Measurements from ENCODE around the gene NME4. TPM values are rescaled to one million over a fixed set of nuclear protein-coding genes. Genes with fewer than 3 reads are reported as not detected.
"Not testable (repeated sequence)": the region's sequence is repeated elsewhere in the genome, so short reads cannot be mapped to it uniquely, and the experiment has no call there.

The NME4 gene
- total and polyA plus RNA-seq, 9 donors = 48.8 to 133 (median 93.4) TPM

DNA sequence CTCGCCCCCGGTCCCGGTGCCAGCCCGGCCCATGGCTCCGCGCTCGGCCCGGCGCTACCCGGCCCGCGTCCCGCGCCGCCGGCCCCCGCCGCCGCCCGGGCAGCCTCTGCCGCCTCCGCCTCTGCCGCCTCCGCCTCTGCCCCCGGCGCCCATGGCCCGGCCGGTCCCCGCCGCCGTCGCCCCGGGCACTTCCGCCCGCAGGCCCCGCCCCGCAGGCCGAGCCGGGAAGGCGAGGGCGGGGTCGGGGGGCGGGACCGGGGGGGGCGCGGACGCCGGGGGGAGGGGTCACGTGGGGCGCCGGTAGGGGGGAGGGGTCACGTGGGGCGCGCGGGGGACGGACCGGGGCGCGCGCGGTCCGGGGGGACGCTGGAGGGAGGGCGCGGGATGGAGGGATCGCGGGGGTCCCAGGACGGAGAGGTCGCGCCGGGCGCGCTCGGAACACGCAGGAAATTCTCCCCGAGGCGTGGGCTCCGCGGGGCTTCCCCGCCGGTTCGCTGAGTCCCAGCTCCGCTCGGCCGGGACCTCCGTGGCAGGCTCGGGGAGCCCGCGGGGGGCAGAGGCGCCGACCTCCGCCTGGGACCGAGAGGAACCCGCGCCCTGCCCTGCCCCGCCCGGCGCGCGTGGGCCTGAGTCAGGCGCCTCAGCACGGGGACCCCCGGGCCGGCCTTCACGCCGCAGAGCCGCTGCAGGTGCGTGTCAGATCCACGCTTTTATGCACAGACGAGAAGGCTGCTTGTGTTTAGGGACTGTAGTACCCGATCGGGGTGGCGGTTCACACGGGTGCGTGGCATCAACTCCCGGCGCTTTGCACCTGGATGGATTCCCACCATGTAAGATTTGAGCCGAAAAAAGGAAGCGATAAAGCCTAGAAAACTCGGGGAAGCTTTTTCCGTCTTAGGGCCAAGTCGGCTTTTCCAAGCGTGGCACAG is 14.9 kb upstream of the NME4 start, which contains the start of gene PGAP6:
Gene PGAP6 (minus strand): TSS at position 190 of the 929 bp plus-strand sequence. CDS start 157 bp downstream, at position 33.
- no peaks in the 10 kb centered on the region for H3K27me3 ChIP-seq
- no peaks in the 10 kb centered on the region for H3K36me3 ChIP-seq
- DNase-seq = peak; percentile 56 to 75 (median 70)
- H3K9me3 ChIP-seq = no peaks in the 10 kb centered on the region
- H3K4me3 ChIP-seq = peak within 1 kb of the TSS; percentile 63
- 1 to 2% (median 1%) methylated on average over 39 to 120 of the region's 123 CpGs for WGBS, 3 donors
- intact Hi-C loops (cut with DNase I) = loop anchor here in 2 of 4 donors (10.0 kb wide), 2 partner anchors 273 to 283 kb away; partner anchors contain the start of gene RHOT2 (in 1 of the 2)
- TF ChIP-seq, protein P1, sequence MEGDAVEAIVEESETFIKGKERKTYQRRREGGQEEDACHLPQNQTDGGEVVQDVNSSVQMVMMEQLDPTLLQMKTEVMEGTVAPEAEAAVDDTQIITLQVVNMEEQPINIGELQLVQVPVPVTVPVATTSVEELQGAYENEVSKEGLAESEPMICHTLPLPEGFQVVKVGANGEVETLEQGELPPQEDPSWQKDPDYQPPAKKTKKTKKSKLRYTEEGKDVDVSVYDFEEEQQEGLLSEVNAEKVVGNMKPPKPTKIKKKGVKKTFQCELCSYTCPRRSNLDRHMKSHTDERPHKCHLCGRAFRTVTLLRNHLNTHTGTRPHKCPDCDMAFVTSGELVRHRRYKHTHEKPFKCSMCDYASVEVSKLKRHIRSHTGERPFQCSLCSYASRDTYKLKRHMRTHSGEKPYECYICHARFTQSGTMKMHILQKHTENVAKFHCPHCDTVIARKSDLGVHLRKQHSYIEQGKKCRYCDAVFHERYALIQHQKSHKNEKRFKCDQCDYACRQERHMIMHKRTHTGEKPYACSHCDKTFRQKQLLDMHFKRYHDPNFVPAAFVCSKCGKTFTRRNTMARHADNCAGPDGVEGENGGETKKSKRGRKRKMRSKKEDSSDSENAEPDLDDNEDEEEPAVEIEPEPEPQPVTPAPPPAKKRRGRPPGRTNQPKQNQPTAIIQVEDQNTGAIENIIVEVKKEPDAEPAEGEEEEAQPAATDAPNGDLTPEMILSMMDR (IDR thresholded peaks at IDR 0.05) = no peak
- no peak for TF ChIP-seq POLR2A (IDR thresholded peaks at IDR 0.05)
- TF ChIP-seq EP300 (IDR thresholded peaks at IDR 0.05) = no peak
- peaks cover 4% of the 10 kb centered on the region for H3K4me1 ChIP-seq (ENCODE audit: insufficient read depth)
- H3K27ac ChIP-seq = peak within 1 kb of the TSS; percentile 30 to 33

GRCh38 chr16:383326-384051 is 13.5 kb upstream of the NME4 start:
- TF ChIP-seq POLR2A (IDR thresholded peaks at IDR 0.05) (no peak), EP300 (IDR thresholded peaks at IDR 0.05) (no peak)
- TF ChIP-seq, protein P1 (IDR thresholded peaks at IDR 0.05) = no peak
- DNase-seq = peak in 2 of 5 donors; percentile 40 to 43
- Histone ChIP-seq H3K4me1 (ENCODE audit: insufficient read depth) (peaks cover 4% of the 10 kb centered on the region), H3K27ac (no peak overlapping the region), H3K27me3 (no peaks in the 10 kb centered on the region), H3K36me3 (no peaks in the 10 kb centered on the region), H3K9me3 (no peaks in the 10 kb centered on the region), H3K4me3 (no peak overlapping the region)
- intact Hi-C loops (cut with DNase I) = loop anchor here in 2 of 4 donors (10.0 kb wide), 2 partner anchors 271 to 281 kb away; partner anchors contain the start of gene RHOT2 (in 1 of the 2)
- 48 to 76% (median 63%) methylated on average over 33 of the region's 33 CpGs for WGBS, 3 donors

DNA sequence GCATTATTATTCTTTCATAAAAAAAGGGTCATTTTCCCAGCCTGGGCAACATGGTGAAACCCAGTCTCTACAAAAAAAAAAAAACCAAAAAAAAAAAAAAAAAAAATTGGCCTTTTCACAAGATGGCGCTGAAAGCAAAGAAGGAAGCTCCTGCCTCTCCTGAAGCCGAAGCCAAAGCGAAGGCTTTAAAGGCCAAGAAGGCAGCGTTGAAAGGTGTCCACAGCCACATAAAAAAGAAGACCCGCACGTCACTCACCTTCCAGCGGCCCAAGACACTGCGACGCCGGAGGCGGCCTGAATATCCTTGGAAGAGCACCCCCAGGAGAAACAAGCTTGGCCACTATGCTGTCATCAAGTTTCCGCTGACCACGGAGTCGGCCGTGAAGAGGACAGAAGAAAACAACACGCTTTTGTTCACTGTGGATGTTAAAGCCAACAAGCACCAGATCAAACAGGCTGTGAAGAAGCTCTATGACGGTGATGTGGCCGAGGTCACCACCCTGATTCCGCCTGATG is 10.3 kb upstream of the NME4 start:
- intact Hi-C loops (cut with DNase I) = loop anchor here in 2 of 4 donors (10.0 kb wide), 2 partner anchors 268 to 278 kb away; partner anchors contain the start of gene RHOT2 (in 1 of the 2)
- no peak overlapping the region for H3K27ac ChIP-seq
- no peak for DNase-seq

GRCh38 chr16:387761-388666 is 9.0 kb upstream of the NME4 start:
- H3K4me3 ChIP-seq; H3K9me3 ChIP-seq; H3K27me3 ChIP-seq; H3K36me3 ChIP-seq; H3K4me1 ChIP-seq (ENCODE audit: insufficient read depth): not testable (repeated sequence)
- DNase-seq = peak in 2 of 5 donors; percentile 54 to 78
- 9 to 12% (median 10%) methylated on average over 20 of the region's 20 CpGs for WGBS, 3 donors
- intact Hi-C loops (cut with DNase I) = loop anchor here in 2 of 4 donors (10.0 kb wide), 2 partner anchors 267 to 277 kb away; partner anchors contain the start of gene RHOT2 (in 1 of the 2)
- peak overlapping the region; percentile 15 to 30 for H3K27ac ChIP-seq

More for the DNA sequence above, 10.3 kb upstream of the NME4 start:
- no peaks in the 10 kb centered on the region for H3K9me3 ChIP-seq
- no peak overlapping the region for H3K4me3 ChIP-seq
- H3K36me3 ChIP-seq = no peaks in the 10 kb centered on the region
- TF ChIP-seq, protein P1 (IDR thresholded peaks at IDR 0.05) = no peak
- TF ChIP-seq POLR2A (IDR thresholded peaks at IDR 0.05) (no peak), EP300 (IDR thresholded peaks at IDR 0.05) (no peak)
- H3K4me1 ChIP-seq (ENCODE audit: insufficient read depth) = no peaks in the 10 kb centered on the region
- no peaks in the 10 kb centered on the region for H3K27me3 ChIP-seq
- 75 to 84% (median 76%) methylated on average over 19 of the region's 19 CpGs for WGBS, 3 donors
